C1 segment of cervical spinal cord (tissue), 14 donors: Measurements from ENCODE around the gene TFDP2.
"Not testable (repeated sequence)": the region's sequence is repeated elsewhere in the genome, so short reads cannot be mapped to it uniquely, and the experiment has no call there.

Experiments used
- DNase-seq, 14 donors: peaks; one replicate each; lab custom pipeline; 2025; lab: John Stamatoyannopoulos, UW

TFDP2 gene

DNA sequence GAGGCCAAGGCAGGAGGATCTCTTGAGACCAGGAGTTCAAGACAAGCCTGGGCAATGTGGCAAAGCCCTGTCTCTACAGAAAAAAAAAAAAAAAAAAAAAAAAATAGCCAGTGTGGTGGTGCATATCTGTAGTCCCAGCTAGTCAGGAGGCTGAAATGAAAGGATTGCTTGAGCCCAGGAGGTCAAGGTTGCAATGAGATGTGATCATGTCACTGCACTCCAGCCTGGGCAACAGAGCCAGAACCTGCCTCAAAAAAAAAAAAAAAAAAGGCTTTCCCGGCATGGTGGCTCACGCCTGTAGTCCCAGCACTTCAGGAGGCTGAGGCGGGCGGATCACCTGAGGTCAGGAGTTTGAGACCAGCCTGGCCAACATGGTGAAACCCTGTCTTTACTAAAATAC is 73.7 kb downstream of the TFDP2 start:
- DNase-seq = not testable (repeated sequence)

DNA sequence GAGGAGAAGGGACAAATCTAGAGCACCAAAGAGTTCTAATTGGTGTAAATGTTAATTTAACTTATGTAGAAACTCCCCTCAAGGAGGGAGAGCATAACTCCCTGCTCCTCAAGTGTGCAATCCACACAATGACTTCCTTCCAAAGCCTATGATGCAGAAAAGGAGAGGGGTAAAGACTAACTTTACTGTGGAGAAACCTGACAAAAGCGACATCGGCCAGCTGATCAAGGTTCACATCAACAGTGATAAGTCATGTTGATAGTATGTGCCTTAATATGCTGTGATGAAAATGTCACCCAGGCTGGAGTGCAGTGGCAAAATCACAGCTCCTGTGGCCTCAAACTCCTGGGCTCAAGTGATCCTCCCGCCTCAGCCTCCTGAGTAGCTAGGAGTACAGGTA is 76.5 kb downstream of the TFDP2 start:
- DNase-seq = no peak

DNA sequence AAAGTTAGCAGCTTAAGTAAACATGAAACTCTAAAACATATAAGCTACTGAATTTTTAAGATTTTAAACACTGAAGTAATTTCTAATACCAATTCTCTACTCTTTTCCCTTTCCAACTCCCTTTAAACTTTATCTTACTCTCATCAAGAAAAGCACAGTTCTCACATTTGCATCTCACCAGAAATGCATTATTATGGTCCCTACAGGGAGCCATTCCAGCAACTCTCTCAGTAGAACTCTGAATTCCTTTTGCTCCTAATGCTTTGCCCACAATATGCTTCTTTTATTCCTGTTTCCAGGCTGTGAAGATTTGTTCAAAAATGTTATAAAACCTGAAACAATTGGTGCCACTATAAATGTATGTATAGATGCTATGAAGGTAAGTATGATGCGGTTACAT is 83.4 kb downstream of the TFDP2 start:
- DNase-seq = no peak

DNA sequence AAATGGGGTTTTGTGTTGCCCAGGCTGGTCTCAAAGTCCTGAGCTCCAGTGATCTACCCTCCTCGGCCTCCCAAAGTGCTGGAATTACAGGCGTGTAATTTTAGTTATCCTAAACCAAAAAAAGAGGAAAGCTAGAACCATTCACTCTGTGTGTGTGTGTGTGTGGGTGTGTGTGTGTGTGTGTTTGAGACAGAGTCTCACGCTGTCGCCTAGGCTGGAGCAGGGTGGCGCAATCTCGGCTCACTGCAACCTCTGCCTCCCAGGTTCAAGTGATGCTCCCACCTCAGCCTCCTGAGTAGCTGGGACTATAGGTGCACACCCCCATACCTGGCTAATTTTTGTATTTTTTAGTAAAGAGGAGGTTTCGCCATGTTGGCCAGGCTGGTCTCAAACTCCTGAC is 84.0 kb downstream of the TFDP2 start:
- no peak for DNase-seq

DNA sequence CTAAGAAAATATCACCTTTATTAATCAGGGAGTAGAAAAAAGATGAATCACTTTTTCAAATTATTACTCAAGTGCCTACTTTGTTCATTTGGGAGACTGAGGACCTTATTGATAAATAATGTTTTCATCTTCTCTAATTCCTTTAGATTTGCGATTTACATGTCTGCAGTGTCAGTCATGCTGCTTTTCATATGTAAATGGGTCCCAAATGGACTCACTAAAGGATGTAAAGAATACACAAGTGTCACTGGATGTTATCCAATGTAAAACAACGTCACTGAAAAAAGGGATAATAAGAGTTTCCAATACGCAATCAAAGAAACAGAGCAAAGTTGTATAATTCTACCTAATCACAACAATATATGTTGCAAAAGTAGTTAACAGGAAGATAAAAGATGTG is 84.9 kb downstream of the TFDP2 start:
- no peak for DNase-seq

DNA sequence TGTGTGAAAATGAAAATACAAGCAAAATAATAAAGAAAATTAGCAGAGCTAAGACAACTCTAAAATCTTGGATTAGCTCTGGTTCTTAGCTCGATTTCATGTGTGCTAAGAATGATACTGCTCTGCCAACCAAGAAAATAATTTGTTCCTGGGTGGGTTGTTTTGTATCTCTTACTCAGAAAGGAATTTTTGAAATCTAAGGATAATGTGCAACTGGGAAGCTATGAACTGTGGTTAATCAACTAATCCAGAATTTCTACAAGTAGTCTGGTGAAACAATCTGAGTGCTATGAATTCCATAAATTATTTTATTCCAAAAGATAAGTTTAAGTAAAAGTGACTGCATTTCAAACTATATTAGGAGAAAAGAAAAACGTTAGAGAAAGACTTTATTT is 92.0 kb downstream of the TFDP2 start:
- DNase-seq = no peak

DNA sequence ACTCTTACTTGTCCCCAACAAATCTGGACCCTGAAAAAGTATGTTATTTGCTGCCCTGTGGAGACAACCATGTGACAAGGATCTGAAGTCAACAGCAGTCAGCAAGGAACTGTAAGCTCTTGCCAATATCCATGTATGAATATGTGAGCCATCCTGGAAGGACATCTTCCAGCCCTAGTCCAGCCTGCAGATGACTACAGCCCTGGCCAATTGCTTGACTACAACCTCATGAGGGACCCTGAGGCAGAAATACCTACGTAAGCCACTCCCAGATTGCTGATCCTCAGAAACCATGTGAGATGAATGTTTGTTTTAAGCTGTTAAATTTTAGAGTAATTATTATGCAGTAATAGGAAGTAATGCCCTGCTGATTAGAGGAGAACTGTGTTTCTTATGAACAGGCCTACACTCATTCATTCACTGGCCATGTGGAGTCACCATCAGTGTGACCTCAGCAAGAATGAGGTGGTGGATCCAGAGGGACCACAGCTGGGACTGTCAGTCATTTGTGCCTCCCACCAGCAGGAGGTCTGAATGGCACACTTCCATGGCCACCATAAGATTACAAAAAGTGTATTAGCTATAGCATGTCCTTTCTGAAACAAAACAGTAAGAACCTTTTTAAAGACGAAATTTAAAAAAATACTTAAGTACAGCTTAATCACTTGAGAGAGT is 92.6 kb downstream of the TFDP2 start:
- no peak for DNase-seq

DNA sequence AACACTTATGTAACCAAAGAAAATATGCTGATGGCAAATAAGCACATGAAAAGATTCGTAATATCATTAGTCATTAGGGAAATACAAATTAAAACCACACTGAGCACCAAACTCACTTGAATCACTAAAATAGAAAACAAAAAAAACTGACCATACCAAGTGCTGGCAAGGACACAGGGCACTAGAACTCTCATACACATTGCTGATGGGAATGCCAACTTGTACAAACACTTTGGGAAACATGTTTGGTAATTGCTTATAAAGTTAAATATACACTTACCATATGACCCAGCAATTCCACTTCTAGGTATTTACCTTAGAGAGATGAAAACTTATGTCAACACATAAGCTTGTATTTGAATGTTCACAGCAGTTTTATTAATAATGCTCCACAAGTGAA is 95.5 kb downstream of the TFDP2 start:
- no peak for DNase-seq

DNA sequence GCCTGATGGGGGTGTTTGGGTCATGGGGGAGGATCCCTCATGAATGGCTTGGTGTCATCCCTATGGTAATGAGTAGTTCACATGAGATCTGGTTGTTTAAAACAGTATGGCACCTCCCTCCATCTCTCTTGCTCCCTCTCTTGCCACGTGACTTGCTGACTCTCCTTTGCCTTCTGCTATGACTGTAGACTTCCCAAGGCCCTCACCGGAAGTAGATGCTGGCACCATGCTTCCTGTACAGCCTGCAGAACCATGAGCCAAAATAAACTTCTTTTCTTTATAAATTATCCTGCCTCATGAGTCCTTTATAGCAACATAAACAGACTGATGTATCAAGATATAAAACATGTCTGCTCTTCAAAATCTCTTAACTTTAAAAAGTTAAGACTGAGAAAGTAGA is 96.1 kb downstream of the TFDP2 start:
- DNase-seq = no peak

DNA sequence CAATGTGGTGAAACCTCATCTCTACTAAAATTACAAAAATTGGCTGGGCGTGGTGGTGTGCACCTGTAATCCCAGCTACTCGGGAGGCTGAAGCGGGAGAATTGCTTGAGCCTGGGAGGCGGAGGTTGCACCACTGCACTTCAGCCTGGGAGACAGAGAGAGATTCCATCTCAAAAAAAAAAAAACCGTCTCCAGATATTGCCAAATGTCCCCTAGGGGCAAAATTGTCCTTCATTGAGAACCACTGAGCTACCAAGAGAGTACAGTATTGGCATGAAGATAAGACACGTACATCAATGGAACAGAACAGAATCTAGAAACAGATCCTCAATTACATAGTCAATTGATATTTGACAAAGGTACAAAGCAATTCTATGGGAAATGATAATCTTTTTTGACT is 98.0 kb downstream of the TFDP2 start:
- no peak for DNase-seq

DNA sequence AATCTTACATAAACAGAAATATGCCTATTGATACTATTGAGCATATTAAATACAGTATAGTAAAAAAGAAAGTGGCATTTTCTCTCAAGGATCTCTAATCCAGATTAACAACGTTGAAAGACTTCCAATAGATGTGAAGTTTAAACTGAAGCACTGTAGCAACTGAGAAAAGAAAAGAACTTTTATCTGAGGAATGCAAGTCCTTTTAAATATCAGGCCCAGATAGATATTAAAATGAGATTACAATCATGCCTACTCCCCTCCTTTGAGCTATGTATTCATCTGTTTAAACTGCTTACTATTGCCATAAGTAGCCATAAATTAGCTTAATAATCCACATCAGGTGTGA is 102.3 kb downstream of the TFDP2 start:
- no peak for DNase-seq

DNA sequence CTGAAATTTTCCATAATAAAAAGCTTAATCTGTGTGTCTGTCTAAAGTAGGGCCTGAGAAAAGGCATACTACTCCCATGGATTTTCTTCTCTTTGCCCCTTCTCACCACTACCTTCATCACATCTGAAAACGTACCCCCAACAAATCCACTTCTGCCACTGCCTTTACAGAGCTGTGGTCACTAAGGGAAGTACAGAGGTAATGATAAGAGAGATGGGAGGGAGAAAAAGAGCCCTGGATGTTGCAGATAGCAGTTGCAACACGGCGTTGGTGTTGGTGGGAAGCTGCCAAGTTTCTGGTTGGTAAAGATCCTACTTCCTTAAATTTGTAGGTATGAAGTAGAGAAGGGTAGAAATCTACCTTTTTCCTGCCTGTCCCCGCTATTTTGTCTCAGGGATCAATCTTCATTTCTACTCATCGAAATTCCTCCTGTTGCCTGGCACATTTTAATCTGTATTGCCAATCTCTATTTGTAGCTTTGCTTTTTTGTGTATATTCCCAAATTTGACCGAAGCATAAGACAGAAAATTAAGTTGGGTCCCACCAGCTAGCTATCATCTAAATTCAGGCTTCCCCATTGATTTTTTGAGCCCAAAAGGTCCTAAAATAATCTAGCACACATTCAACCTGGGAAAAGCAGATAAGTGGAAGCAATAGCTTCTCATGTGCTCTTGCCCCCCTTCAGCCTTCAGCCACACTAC is 102.9 kb downstream of the TFDP2 start:
- DNase-seq = no peak

DNA sequence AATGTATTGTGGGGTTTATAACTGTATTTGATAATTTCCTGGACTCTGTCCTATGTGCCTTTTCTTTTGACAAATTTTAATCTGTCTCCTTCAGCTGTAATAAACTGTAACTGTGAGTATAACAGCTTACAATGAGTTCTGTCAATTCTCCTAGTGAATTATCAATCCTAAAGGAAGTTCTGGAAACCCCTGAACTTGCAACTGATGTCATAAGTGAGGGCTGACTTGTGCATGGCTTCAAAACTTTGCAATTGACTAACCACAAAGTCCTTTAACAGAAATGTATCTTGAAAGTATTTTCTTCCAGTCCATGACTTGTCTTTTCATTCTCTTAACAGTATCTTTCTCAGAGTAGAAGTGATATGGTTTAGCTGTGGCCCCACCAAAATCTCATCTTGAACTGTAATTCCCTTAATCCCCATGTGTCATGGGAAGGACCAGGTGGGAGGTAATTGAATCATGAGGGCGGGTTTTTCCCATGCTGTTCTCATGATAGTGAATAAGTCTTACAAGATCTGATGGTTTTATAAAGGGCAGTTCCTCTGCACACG is 108.3 kb downstream of the TFDP2 start:
- DNase-seq = no peak

DNA sequence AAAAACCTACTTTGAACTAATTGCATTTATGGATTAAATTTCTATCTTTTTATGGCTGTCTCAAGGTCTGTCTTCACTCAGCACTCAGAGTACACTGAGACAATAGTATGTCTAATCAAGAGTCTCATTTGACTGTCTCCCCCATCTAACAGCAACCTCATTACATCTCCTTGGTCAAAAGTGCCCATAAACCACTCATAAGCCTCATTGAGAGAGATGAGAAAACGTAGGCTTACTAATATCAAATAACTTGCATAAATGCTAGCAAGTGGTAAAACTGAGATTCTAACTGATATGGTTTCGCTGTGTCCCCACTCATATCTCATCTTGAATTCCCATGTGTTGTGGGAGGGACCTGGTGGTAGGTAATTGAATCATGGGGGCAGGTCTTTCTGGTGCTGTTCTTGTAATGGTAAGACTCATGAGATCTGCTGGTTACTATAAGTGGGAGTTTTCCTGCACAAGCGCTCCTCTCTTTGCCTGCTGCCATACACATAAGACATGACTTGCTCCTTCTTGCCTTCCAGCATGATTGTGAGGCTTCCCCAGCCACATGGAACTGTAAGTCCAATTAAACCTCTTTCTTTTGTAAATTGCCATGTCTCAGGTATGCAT is 113.9 kb downstream of the TFDP2 start:
- DNase-seq = no peak

DNA sequence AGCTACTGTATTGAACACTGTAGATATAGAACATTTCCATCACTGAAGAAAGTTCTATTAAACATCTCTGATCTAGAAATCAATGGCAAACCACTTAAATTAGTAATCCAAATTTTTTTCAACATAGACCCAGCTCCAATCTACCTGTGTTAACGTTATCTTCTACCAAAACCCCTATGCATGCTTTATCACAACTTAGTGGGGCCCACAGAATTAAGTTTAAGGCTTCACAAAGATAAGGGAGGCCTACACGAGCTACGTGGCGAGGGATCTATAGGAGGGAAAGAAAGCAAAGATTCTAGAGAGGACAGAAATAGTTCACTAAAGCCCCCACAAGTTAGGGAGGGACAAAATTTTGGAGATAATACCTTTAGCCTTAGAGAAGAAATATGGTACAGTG is 116.1 kb downstream of the TFDP2 start:
- no peak for DNase-seq

DNA sequence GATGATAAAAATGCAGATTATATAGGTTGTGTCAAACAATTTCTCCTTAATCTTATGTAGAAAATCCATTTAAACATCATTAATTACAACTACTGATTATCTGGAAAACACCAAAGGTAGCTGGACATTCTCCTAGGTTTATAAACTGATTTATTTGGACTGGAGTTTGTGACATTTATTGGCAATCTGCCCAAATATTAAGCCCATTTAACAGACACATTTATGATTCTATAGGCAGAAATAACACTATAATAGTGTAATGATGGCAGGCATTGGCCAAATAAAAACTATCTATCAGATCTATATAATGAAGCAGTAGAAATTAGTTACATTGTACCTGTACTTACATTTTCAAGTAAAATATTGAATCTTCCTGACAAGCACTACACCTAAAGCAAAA is 117.8 kb downstream of the TFDP2 start:
- DNase-seq = no peak

DNA sequence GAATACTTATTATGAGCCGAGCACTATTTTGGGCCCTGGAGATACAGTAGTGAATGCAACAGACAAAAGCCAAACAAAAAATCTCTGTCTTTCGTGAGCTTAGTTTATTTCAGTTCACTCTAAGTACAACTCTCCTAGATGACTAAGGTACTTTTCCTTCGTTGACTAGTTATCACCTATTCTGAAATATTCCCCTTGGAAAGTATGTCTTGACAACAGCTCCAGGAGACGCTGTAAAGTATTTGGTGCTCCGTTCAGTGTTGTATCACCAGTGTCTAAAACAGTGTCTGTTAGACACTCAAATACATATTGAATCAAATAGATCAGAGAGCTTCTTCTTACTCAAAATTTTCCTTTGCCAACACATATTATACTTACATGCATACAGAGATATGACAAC is 119.6 kb downstream of the TFDP2 start:
- DNase-seq = no peak

DNA sequence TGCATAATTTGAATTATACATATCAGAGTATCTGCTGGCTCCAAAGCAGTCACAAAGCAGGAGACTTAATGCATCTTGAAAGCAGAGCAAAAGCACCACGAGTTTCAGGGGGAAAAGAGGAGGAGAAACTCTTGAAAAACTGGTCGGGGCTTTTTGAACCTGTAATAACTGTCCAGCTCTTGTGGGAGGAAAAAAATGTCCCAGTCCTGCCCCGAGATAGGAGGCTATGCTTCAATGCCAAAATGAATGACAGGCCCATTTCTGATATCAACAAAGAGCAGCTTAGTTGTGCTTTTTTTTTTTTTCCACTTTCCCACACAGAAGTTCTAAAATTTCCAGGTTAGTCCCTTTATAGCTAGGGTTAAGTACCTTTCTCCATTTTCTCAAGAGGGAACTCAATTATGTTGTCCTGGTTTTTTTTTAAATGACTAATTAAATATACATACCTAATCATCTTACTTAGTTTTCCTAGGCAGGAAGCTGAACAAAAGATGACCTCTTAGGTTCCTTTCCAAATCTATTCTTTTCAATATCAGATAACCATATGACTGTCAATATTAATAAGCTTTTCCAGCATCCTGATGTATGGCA is 120.2 kb downstream of the TFDP2 start:
- DNase-seq = no peak

DNA sequence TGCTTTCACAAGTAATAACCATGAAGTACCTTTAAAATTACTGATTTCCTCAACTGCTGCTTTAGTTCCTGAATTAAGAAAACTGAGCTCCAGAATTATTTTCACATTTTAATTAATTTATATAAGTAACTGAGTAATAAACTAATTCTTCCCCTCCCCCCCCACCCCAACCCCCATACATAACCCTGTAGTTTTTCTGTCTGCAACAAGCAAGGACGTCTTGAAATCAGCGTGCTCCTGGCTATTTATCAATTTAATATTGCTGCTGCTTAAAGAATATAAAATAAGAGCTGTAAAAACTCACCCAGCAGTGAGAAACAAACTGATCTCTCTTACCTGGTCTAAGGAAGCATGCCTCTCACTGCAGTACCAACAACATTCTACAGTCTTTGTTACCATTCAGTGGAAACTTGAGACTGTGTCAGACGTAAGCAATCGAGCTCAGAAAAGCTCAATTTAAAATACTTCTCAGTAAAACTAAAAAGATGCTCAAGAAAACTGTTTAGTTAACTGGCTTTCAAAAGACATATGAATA is 121.0 kb downstream of the TFDP2 start:
- DNase-seq = no peak

DNA sequence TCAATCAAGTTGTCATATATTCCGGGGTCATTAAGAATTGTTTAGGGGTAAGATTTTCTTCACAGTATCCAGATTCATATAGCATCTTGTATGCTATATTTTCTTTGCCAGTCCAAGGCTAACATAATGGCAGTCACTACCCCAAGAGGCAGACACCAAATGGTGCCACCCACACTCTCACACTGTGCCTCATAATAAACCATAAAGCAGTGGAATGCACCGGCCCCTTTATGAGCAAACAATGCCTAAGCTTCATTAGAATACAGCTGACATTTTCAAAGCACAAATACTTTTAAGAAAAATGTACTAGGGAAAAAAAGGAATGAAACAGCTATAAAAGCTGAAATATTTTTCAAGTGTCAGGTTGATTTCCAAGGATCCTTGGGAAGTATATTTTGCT is 121.6 kb downstream of the TFDP2 start:
- no peak for DNase-seq

DNA sequence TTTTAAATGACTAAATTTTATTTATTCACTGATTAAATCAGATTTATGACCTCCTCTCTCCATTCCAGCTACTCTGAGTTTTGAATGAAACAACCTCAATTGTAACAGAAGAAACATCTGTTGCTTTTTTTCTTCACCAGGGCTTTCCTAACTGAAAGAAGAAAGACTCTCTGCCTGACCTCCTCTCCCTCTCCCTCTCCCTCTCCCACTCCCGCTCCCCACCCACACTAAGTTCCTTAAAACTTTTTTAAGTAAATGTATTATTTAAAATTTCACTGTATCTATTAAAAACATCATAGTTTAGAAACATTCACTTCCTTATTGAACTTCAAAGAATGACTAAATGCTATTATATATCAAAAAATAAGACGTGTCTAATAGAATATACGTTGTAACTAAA is 122.0 kb downstream of the TFDP2 start:
- no peak for DNase-seq

DNA sequence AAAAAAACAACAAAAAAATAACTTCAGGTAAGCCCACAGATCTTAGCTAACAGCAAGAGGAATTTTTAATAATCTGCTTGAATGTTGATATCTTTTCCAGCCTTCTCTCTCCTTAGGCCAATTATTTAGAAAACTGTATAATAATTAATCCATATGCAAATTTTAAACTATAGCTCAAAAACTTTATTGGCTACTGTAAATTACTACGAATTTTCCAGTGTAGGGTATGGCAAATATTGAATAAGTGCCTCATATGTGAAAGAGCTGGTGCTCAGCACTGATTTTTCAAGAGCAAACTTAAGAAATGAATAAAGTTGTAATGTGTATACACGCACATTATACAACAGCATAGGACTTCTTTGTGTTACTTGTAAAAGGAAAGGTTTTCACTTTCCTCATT is 123.0 kb downstream of the TFDP2 start:
- DNase-seq = no peak
